Mesothelial cell of epicardium (in vitro differentiated cells): ENCODE data around the gene KIF4B. TPM values are rescaled to one million over a fixed set of nuclear protein-coding genes. Genes with fewer than 3 reads are reported as not detected.

Source experiments
- DNase-seq, 2 experiments: peaks; one replicate each; pipeline ENCODE4 v3.0.0; 2021; ENCODE audit warnings: low spot score in 2 of 2; ENCODE audit not compliant: unreplicated experiment in 2 of 2
- H3K27ac Mint-ChIP-seq: 2 replicates; pipeline ENCODE4 v1.8.0; 2021; ENCODE audit warnings: mixed read lengths
- H3K27me3 Mint-ChIP-seq: 2 replicates; pipeline ENCODE4 v1.8.0; 2021; ENCODE audit warnings: low read depth, mixed read lengths
- H3K36me3 Mint-ChIP-seq: 2 replicates; pipeline ENCODE4 v1.8.0; 2021; ENCODE audit warnings: mixed read lengths
- H3K4me1 Mint-ChIP-seq: 2 replicates; pipeline ENCODE4 v1.8.0; 2021; ENCODE audit warnings: mixed read lengths
- H3K4me3 Mint-ChIP-seq: 2 replicates; pipeline ENCODE4 v1.8.0; 2021; ENCODE audit warnings: mild to moderate bottlenecking, moderate library complexity, mixed read lengths
- H3K9me3 Mint-ChIP-seq: 2 replicates; pipeline ENCODE4 v1.8.0; 2021; ENCODE audit warnings: mixed read lengths
- total RNA-seq: library from RNA; stranded (reverse); gene quantifications from 3 replicates; pipeline ENCODE4 v1.2.1, GENCODE V29; 2021
- TF ChIP-seq, protein P1 (sequence below): fragments of 200-600 bp; sonication (generic); IDR thresholded peaks from one replicate; pipeline ENCODE4 v1.5.0; 2021; ENCODE audit warnings: antibody characterized with exemption; ENCODE audit not compliant: unreplicated experiment

The KIF4B gene
- total RNA-seq, 1 donor from 2014 or later, result not detected

DNA sequence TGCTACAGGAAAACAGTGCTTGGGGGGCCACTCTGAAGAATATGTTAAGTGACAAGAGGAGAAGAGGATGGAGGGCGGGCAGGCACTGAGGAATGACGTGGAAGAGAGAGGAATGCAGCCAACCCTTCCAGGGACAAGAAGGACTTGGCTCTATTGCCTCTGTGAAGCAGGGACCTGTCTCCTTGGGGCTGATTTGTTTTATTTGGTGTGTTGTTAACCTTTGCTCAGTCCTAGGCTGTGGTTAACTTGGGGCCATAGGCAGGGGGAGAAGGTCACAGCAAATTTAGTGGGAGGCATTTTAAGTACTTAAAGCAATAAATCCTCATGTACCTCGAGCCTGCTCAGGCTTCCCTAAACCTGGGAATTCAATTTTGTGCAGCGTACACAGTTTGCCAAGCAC lies 39.9 kb downstream of the KIF4B start:
- Mint-ChIP-seq H3K9me3 (no peaks in the 10 kb centered on the region), H3K4me1 (peaks cover 40% of the 10 kb centered on the region), H3K4me3 (no peak overlapping the region), H3K27ac (peak overlapping the region; percentile 0), H3K27me3 (peaks cover 8% of the 10 kb centered on the region), H3K36me3 (no peaks in the 10 kb centered on the region)
- TF ChIP-seq, protein P1, sequence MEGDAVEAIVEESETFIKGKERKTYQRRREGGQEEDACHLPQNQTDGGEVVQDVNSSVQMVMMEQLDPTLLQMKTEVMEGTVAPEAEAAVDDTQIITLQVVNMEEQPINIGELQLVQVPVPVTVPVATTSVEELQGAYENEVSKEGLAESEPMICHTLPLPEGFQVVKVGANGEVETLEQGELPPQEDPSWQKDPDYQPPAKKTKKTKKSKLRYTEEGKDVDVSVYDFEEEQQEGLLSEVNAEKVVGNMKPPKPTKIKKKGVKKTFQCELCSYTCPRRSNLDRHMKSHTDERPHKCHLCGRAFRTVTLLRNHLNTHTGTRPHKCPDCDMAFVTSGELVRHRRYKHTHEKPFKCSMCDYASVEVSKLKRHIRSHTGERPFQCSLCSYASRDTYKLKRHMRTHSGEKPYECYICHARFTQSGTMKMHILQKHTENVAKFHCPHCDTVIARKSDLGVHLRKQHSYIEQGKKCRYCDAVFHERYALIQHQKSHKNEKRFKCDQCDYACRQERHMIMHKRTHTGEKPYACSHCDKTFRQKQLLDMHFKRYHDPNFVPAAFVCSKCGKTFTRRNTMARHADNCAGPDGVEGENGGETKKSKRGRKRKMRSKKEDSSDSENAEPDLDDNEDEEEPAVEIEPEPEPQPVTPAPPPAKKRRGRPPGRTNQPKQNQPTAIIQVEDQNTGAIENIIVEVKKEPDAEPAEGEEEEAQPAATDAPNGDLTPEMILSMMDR, result no peak
- DNase-seq, result no peak

DNA sequence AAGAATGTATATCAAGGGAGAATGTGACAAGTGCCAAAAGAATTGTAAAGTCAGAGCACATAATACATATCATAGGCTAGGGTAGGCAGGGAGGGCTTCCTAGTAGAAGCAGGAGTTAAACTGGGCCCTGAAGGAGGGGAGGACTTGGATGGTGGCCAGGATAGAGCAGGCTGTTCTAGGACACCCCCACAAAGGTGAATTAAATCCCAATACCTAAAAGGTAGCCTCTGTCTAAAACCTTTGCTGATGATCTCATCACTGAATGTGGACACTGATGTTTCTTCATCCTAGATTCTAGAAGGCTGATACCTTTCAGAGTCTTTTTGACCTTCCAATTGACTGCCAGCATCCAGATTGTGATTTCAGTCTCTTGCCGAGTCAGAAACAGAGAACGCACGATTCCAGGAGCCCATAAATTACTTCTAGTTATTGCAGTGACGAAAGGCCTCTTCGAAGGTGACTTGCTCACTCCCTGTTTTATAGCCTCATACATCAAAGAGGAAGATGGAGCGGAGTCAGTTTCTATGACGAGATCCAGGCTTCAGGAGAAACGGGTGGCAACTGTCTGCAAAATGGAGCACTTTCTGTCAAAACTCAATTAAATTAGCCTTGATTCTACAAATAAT lies 43.2 kb downstream of the KIF4B start:
- no peak for DNase-seq
- peaks cover 5% of the 10 kb centered on the region for H3K9me3 Mint-ChIP-seq
- H3K27ac Mint-ChIP-seq, result no peak overlapping the region
- no peaks in the 10 kb centered on the region for H3K36me3 Mint-ChIP-seq
- peaks cover 34% of the 10 kb centered on the region for H3K4me1 Mint-ChIP-seq
- peaks cover 15% of the 10 kb centered on the region for H3K27me3 Mint-ChIP-seq
- H3K4me3 Mint-ChIP-seq, result no peak overlapping the region
- TF ChIP-seq, protein P1, result no peak

DNA sequence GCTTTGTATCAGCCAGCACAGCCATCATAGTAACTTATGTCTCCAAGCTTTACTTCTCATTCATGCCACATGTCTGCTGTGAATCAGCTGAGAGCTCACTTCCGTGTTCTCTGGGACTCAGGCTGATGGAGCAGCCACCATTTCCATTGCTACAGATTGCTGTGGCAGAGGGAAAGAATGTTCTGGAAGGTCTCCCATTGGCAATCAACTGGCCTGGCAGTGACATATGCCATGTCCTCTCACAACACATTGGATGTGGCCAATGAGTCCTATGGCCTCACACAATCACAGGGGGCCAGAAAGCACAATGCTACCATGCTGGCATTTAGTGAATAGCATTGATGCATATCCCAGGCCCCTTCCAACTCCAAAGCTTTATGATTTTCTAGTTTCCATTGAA lies 44.1 kb downstream of the KIF4B start:
- Mint-ChIP-seq H3K4me1 (peaks cover 32% of the 10 kb centered on the region), H3K27me3 (peaks cover 15% of the 10 kb centered on the region), H3K4me3 (no peak overlapping the region), H3K27ac (no peak overlapping the region), H3K36me3 (no peaks in the 10 kb centered on the region), H3K9me3 (peaks cover 5% of the 10 kb centered on the region)
- DNase-seq, result no peak
- TF ChIP-seq, protein P1, result no peak

DNA sequence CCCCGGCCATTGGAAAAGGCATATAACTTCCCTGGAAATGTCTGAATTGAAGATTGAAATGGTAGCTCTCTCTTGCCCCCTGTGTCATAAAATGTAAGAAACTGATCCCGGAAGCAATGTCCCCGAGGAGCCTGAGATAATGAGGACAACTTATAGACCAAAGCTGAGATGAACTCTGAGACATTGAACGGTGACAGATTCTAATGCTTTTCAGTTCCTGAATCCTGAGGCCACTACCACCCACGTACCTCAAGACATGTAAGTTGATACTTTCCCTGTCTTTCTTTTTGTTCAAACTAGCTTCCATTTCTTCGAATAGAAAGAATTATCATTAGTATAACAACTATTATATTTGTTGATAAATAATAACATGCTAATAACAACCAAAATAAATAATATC lies 51.0 kb downstream of the KIF4B start:
- H3K27ac Mint-ChIP-seq, result no peak overlapping the region
- H3K4me1 Mint-ChIP-seq, result no peaks in the 10 kb centered on the region
- DNase-seq, result no peak
- TF ChIP-seq, protein P1, result no peak
- no peak overlapping the region for H3K4me3 Mint-ChIP-seq
- H3K27me3 Mint-ChIP-seq, result peaks cover 21% of the 10 kb centered on the region
- peaks cover 5% of the 10 kb centered on the region for H3K9me3 Mint-ChIP-seq
- no peaks in the 10 kb centered on the region for H3K36me3 Mint-ChIP-seq

DNA sequence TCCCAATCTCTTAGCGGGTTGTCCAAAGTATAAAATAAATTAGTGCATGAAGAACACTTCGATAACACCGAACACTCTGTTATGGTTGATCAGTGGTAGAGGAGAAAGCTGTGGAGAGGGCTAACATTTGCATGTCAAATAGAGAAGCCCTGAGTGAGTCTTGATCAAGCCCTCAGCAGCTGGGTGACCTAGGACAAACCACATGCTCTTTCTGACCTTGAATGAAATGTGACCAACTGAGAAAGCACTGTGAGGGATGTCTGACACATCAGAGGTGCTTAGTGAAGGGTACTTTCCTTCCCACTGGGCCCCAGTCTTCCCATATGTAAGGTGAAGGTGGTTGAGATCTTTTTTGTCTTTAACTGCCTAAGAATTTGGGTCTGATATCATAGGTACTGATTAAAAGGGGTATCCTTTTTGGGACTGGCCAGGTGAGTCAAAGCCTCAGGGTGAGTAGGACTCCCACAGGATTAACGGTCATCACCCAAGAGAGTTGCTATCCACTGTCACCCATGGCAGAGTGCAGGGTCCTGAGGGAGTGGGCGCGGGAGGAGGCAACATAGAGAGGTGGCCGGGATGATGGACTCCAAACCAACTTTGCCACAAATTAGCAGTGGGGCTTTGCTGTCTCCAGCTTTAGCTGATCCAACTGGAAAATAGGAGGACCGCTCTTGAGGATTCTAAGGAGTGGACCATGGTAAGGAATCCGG lies 53.5 kb downstream of the KIF4B start:
- Mint-ChIP-seq H3K9me3 (no peaks in the 10 kb centered on the region), H3K4me1 (no peaks in the 10 kb centered on the region), H3K27me3 (peaks cover 15% of the 10 kb centered on the region), H3K36me3 (no peaks in the 10 kb centered on the region), H3K4me3 (no peak overlapping the region), H3K27ac (no peak overlapping the region)
- TF ChIP-seq, protein P1, result no peak
- DNase-seq, result no peak

Other genes with a start within 250 kb of the KIF4B start
- 30.6 to 33.9 TPM (median 33.8 TPM) in 3 replicates for gene FAXDC2, start 163.2 kb upstream of the KIF4B start, total RNA-seq
- gene CNOT8, start 155.1 kb upstream of the KIF4B start, total RNA-seq, result 54.4 to 58.3 TPM (median 54.6 TPM) in 3 replicates
- 21.9 to 25.0 TPM (median 22.0 TPM) in 3 replicates for gene GEMIN5, start 75.5 kb upstream of the KIF4B start, total RNA-seq
- gene MRPL22, start 72.7 kb upstream of the KIF4B start, total RNA-seq, result 36.0 to 46.4 TPM (median 41.7 TPM) in 3 replicates